Head of caudate nucleus (tissue), 42 donors: ENCODE data around the gene TMEM151B.

ENCODE experiments used
- DNase-seq, 42 donors: peaks; one replicate each; pipeline versions ENCODE4 v3.0.0 to v3.0.0-alpha.2; 2020 to 2021; ENCODE audit warnings: mixed read lengths in 7 of 42
- intact Hi-C: fragments of 100-400 bp; cut with DNase I; formaldehyde crosslinking; loops from one replicate; pipeline ENCODE4 v1.15.0; 2022

Gene TMEM151B

DNA sequence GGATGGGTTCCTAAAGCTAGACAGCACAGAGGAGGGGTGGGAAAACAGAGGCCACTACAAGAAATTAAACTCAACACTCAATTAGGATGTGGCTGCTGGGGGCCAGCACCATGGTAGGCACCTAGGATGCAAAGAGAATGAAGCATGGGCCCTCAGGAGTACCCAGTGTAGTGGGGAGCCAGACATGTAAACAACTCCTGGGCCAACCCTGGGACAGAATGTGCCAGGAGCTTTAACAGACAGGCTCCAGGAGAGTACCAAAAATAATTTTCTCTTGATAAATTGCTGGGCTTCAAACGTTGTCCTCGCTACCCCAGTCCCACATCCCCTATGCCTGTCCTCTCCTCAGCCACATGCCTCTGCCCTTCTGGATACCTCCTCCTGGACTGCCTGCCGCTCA lies 1.7 kb downstream of the TMEM151B start:
- intact Hi-C loops, result no loop called here
- DNase-seq, result no peak

DNA sequence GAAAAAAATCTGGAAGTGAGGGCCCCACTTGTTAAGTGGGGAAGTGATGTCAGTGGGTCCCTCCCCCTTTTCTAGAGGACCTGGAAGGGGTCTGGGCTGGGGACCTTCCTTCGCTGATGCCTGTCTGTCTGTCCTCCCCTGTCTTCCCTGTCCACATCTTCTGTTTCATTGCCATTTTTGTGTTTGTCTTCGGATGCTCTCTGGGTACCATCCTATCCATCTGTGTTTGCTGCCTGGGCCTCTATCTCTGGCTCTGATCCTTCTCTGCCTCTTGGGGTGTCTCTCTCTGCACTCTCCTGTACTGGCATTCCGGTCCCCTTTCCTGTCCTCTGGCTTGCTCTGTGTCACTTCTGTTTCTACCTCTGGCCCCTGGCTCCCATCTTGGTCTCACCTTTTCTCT lies 2.3 kb downstream of the TMEM151B start:
- no peak for DNase-seq
- intact Hi-C loops, result no loop called here

DNA sequence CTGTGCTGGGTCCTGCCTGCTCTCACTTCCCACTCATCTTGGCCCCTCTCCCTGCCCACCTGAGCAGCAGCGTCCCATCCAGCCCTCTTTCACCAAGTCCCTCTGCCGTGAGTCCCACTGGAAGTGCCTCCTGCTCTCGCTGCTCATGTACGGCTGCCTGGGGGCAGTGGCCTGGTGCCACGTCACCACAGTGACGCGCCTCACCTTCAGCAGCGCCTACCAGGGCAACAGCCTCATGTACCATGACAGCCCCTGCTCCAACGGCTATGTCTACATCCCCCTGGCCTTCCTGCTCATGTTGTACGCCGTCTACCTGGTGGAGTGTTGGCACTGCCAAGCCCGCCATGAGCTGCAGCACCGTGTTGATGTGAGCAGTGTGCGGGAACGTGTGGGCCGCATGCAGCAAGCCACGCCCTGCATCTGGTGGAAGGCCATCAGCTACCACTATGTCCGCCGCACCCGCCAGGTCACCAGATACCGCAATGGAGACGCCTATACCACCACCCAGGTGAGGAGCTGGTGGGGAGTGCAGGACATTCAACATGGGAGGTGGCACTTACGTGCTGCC lies 2.8 kb downstream of the TMEM151B start:
- intact Hi-C loops, result no loop called here
- DNase-seq, result no peak

DNA sequence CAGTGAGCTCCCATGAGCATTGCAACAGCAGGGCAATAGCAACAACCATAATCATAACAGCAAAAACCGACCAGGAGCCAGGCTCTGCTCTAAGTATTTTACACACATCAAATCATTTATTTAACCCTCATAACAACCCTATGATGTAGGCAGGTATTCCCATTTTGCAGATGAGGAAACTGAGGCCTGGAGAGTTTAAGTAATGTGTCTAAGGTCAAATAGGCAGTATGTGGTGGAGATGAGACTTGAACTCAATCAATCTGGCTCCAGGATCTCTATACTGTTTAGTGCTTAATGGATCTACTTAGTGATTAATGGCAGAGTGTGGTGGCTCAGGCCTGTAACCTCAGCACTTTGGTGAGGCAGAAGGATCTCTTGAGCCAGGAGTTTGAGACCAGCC lies 3.4 kb downstream of the TMEM151B start:
- no peak for DNase-seq
- intact Hi-C loops, result no loop called here

DNA sequence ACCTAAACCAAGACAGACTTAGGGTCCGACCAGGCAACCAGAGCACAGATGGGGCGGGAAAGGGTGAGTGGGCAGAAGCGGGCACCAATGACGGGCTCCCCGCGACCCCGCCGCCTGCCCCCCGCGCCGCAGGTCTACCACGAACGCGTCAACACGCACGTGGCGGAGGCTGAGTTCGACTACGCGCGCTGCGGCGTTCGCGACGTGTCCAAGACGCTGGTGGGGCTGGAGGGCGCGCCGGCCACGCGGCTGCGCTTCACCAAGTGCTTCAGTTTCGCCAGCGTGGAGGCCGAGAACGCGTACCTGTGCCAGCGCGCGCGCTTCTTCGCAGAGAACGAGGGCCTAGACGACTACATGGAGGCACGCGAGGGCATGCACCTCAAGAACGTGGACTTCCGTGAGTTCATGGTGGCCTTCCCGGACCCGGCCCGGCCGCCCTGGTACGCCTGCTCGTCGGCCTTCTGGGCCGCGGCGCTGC lies 5.1 kb downstream of the TMEM151B start:
- intact Hi-C loops, result no loop called here
- no peak for DNase-seq

DNA sequence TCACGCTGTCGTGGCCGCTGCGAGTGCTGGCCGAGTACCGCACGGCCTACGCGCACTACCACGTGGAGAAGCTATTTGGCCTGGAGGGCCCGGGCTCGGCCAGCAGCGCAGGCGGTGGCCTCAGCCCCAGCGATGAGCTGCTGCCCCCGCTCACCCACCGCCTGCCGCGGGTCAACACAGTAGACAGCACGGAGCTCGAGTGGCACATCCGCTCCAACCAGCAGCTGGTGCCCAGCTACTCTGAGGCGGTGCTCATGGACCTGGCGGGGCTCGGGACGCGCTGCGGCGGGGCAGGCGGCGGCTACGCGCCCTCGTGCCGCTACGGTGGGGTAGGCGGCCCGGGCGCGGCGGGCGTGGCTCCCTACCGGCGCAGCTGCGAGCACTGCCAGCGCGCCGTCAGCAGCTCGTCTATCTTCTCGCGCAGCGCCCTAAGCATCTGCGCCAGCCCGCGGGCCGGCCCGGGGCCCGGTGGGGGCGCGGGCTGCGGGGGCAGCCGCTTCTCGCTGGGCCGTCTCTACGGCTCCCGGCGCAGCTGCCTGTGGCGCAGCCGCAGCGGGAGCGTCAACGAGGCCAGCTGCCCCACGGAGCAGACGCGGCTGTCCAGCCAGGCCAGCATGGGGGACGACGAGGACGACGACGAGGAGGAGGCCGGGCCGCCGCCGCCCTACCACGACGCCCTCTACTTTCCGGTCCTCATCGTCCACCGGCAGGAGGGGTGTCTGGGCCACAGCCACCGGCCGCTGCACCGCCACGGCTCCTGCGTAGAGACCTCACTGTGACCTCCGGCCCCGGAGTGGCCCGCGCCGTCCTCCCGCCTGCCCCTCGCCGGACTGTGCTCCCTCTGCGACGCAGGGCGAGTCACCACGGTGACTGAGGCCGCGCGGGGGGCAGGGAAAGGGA lies 5.7 kb downstream of the TMEM151B start:
- intact Hi-C loops, result no loop called here
- DNase-seq, result no peak

DNA sequence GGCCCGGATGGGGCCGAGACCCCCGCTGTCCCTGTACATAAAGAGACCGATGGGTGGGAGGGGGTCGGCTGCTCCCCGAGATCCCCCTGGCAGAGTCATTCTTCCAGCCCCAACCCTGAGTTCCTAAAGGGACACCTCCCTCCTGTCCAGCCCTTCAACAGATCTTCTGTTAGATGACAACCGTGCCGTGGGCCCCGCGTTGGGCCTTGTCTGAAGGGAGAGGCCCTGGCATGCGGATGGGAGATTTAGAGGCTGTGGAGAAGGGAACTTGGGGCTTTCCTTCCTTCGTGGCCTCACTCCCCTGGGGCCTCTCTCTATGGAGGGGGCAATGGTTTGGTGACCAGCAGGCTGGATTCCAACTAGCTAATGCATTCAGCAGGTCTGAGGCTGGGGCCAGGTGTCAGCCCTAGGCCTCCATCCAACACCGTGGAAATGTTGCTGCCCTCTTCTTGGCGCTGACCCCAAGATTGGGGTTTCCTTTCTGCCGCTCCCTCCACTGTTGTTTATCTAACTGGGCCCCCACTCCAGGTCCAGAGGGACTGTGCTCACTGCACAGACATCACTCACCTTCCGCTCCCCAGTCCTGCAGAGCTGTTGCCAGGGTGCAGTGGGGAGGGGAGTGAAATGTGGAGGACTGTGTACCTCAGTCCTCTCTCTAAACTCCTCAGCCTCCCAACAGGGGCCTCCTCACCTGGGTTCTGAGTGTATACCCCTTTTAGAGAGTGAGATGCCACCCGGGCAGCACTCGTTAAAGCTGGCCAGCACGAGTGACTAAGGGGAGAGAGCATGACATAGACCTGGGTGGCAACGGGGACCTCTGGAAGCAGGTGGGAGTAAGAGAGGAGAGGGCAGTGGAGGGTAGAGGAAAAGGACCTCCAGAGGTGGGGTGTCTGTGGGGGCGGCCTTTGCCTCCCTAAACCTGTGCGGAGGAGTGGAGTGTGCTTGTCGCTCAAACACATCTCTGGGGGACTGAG lies 6.7 kb downstream of the TMEM151B start:
- no peak for DNase-seq
- intact Hi-C loops, result no loop called here

DNA sequence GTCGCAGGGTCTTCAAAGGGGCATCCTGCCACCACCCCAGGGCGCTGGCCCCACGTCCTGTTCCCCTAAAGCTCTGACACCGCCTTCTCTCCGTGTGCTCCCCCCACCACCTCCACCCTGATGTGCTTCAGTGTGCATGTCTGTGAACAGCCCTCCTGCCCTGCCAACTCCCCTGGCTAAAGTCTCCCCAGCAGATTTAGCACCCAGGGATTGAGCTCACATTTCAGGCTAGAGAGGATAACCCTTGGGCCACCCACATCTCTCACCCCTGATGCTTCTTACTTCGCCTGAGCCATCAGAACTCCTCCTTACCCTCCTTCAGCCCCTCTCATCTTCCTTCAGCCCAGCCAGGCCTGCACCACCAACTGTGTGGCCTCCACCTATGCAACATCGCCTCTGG lies 7.5 kb downstream of the TMEM151B start:
- intact Hi-C loops, result no loop called here
- no peak for DNase-seq

GRCh38 chr6:44278315-44278714 lies 8.1 kb downstream of the TMEM151B start:
- no peak for DNase-seq
- intact Hi-C loops, result no loop called here

GRCh38 chr6:44278774-44279697 lies 8.8 kb downstream of the TMEM151B start:
- intact Hi-C loops, result no loop called here

DNA sequence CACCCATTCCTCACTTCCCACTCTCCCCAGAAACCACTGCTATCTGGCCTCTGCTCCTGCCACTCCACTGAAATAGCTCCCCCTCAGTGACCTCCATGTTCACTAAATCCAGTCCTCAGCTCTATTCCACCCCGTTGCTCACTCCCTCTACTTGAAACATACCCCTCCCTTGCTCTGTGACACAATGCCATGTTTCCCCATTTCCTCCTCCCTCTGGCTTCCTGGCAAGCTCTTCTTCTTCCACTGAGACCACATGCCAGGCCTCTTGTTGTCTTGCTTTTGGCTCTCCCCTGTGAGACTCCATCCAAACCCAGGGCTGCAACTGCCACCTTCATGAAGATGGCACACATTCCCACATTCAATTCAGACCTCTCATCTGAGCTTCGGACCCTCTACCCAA lies 13.9 kb downstream of the TMEM151B start:
- DNase-seq, result peak in 2 of 42 donors; percentile 16 to 41
- intact Hi-C loops, result no loop called here

More at GRCh38 chr6:44278774-44279697, 8.8 kb downstream of the TMEM151B start:
- peak in 36 of 42 donors; percentile 30 to 89 (median 66) for DNase-seq

DNA sequence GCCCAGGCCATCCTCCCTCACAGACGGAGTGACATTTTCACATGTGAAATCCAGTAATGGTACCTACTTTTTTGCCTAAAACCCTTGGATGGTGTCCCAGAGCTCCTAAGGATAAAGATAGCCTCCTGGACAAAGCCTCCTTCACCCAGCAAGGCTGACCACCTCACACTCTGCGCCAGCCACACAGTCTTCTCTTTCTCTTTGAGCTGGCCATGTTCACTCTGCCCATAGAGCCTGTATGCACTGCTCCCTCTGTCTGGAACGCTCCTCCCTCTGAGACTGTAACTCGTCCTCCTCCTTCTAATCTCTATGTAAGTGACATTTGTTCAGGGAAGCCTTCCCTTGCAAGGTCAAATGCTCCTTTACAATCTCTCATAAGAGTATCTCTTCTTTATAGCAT lies 14.6 kb downstream of the TMEM151B start:
- no peak for DNase-seq
- intact Hi-C loops, result no loop called here

- intact Hi-C loops, result no loop called here
- no peak for DNase-seq
Observed at GRCh38 chr6:44285552-44286284, 15.5 kb downstream of the TMEM151B start.

DNA sequence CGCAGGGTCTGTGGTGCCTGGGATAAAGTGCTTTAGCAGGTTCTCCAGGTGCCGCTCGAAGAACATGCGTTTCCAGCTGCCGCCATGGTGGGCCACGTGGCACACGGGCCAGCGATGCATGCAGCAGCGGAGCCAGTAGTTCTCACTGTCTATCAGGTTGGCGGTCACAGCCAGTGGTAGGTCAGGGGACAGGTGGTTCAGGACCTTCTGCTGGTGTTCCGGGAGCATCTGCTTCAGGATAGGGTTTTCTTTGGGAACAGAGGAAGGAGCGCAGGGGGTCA lies 16.0 kb downstream of the TMEM151B start:
- no peak for DNase-seq
- intact Hi-C loops, result no loop called here

- no peak for DNase-seq
- intact Hi-C loops, result no loop called here
Observed at GRCh38 chr6:44286747-44287146, 16.5 kb downstream of the TMEM151B start.

DNA sequence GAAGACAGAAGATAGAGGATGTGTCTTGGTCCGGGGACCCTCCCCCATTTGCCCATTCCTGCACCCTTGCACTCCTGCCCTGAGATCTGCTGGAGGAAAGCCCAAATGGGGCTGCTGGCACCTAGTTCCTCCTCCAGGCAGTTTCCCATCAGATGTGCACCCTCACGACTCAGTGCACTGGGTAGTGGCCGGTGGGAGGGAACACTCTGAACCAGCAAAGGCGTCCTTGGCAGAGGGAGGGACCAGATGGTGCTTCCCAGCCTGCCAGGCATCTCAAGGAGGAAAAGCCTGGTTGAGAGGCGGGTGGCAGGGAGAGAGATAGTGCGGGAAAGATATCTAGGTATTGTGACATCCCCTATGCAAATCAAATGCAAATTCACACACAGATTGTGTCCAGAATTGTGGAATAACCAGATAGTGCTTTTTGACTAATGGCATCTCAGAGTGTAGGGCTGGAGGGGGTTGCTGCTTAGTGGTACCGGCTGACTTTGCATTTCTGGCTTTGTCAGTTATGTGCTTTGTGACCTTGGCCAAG lies 19.5 kb downstream of the TMEM151B start:
- peak in 2 of 42 donors; percentile 15 to 42 for DNase-seq

DNA sequence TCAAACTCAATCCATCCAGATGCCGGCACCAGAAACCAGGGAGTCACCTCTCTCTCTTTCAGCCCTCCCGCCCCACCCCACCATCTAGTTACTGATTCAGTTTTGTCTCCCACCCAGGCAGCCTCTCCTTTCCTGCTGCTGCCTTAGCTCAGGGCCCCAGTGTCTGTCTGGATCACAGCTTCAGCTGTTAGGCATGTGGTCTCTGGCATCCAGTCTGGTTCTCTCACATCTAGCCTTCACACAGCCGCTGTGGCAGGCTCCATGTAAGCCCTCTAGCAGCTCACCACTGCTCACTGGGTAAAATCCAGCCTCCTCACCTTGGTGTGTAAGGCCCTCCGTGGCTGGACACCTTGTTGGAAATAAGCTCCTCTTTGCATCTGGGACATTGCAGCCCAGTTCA lies 21.6 kb downstream of the TMEM151B start:
- intact Hi-C loops, result no loop called here
- no peak for DNase-seq

More for the DNA sequence above, 19.5 kb downstream of the TMEM151B start:
- intact Hi-C loops, result no loop called here
